SK-N-MC (cell line): ENCODE data around the gene OR51I1.

Source experiments
- EZH2 ChIP-seq: fragments of 200-600 bp; sonication (generic); IDR thresholded peaks from one replicate; pipeline ENCODE4 v1.6.1; 2017; ENCODE audit warnings: antibody characterized with exemption
- POLR2AphosphoS5 ChIP-seq: IDR thresholded peaks from 2 replicates; pipeline ENCODE4 v1.6.1; 2012; ENCODE audit warnings: mild to moderate bottlenecking, low read depth, low read length, borderline replicate concordance

DNA sequence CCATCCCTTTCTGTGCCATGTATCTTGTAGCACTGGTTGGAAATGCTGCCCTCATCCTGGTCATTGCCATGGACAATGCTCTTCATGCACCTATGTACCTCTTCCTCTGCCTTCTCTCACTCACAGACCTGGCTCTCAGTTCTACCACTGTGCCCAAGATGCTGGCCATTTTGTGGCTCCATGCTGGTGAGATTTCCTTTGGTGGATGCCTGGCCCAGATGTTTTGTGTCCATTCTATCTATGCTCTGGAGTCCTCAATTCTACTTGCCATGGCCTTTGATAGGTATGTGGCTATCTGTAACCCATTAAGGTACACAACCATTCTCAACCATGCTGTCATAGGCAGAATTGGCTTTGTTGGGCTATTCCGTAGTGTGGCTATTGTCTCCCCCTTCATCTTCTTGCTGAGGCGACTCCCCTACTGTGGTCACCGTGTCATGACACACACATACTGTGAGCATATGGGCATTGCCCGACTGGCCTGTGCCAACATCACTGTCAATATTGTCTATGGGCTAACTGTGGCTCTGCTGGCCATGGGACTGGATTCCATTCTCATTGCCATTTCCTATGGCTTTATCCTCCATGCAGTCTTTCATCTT, 47.6 kb upstream of the OR51I1 start:
- TF ChIP-seq POLR2AphosphoS5 (no peak), EZH2 (no peak)
